Measurements from ENCODE around the gene MST1. TPM values are rescaled to one million over a fixed set of nuclear protein-coding genes. Genes with fewer than 3 reads are reported as not detected.

Gene MST1
- polyA plus RNA-seq, 4 donors = 115 to 197 (median 150) TPM

DNA sequence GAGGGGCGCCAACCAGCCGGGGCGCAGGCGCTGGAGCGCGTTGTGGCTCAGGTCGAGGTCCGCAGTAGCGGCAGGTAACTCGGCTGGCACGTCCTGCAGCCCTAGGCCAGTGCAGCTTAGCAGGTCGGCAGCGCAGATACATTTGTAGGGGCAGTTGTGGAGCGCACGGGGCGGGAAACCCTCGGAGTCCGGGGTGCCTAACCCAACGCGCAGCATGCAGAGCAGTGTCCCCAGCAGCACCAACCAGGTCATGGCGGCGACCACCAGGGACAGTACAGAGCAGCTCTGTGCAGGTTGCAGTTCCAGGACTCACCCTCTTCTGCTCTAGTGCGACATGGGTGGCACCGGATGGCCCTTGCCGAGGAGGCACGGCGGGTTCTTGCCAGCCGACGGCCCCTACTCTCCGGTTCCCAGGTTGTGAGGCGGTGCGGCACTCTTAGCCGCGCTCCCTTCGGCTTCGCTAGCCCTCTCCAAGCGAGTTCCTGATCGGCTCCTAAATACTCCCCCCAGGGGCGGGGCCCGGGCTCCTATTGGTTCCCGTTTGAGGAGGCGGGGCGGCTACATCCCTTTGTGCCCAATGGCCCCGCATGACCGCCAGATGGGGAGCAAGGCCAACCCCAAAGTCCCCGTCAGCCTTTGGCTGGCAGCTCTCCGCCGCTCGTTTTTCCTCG, 30.1 kb upstream of the MST1 start, which contains the start of gene AMIGO3:
Gene AMIGO3, minus strand, starts transcription at position 471 of the 671 bp plus-strand sequence. Its CDS starts 219 bp downstream, at position 252.
- DNase-seq (ENCODE audit: low read depth in 4 of 4, low spot score in 3 of 4) = peak; percentile 81 to 85 (median 83)

DNA sequence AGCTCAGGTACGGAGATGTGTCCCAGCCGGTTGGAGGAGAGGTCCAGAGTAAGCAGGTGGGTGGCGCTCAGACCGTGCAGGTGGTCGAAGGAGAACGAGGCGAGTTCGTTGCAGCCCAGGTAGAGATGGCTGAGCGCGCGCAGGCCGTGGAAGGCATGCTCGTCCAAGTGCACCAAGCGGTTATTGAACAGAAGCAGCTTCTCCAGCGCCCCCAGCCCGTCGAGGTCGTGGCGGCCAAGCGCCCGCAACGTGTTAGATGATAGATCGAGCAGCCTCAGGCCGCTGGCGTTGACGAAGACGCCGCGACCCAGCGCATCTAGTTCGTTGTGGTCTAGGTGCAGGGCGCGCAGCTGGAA, 29.6 kb upstream of the MST1 start:
- peak in 1 of 4 donors; percentile 32 for DNase-seq (ENCODE audit: low read depth in 4 of 4, low spot score in 3 of 4)

DNA sequence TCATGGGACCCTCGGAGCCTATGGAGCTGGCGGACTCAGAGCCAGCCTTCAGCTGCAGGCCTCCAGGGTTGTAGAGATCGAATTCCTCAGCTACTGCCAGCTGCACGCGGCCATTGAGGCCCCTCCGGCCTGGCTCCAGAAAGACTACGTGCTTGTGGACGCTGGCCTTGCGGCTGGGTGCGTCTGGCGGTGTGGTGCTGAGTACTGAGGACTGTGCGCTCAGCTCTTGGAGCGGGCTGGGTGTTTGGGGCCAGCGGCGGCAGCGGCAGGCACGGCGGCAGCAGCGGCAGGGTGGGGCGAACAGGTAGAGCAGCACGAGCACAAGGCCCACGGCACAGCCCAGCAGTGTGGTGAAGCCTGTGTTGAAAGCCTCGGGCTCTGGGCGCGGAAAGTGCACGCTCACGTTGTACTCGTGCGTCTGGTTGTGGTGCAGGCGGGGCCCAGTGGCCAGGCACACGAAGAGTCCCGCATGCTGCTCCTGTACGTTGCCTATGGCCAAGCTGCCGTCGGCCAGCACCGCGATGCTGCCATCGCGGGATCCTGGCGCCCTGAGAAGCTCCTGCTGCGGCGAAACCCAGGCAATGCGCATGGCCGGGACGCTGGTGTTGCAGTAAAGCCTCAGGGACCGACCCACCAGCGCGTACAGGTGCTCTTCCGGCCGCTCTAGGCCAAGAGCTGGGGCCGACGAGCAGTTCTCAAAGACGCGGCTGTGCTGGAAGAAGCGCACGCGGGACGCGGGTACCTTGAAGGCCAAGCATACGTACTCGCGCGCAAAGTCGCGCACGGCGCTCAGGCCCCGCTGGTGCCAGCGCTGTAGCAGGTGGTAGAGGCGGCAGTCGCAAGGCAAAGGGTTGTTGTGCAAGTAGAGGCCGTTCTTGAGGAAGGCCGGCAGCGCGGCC, 28.9 kb upstream of the MST1 start:
- DNase-seq (ENCODE audit: low read depth in 4 of 4, low spot score in 3 of 4) = peak in 1 of 4 donors; percentile 21

DNA sequence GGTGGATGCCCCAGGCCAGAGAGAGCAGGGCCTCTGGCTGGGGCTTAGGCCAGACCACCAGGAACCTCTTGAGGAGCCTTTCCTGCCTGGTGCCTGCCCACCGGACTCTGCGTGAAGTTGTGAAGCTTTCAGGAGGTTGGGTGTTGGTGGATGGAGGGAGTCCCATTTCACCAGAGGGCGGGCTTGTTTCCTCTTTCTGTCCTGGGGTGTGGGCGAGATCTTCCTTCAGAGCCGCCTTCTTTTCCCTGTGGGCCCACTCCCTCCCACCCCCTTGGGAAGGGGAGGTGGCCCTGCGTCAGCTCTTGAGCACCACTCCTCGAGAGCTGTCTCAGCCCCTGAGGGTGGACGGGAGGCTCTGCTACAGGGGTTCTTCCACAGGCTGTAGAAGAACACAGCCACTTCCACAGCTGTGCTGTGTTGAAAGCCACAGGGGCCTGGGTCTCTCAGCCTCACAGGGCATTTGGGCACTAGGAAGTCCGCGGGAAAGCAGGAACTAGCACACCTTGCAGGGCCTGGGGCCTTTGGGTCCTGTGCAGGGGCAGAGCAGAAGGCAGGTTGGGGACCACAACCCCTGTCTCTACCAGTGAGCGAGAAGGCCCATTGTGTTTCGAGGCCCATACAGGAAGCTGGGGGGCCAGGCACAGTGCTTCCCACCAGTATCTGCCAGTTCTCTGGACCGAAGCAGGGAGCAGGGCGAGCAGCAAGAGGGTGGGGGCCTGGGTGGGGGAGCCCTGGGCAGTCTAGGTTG, 28.1 kb upstream of the MST1 start:
- DNase-seq (ENCODE audit: low read depth in 4 of 4, low spot score in 3 of 4) = no peak

DNA sequence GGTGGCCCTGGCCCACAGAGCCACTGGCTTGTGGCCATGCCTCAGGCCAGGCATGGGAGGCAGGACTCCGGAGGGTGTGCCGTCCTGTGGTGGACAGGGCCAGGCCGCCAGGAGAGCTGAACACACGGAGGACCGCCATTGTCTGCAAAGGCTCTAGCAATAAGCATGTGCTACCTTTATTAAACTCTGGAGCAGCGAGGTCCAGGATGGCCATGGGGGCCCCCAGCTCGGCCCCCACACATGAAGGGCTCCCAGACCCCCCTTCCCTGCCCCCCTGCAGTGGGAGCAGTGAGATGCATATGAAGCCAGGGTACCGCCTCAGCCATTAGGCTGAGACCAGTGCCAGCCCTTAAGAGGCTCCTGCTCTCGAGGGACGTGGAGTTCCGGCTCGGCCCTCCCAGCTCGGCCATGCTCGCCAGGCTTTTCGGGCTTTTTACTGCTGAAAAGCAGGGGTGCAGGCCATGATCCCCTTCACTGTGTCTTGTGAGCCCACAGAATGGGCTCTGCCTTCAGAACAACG, 27.5 kb upstream of the MST1 start:
- DNase-seq (ENCODE audit: low read depth in 4 of 4, low spot score in 3 of 4) = no peak

DNA sequence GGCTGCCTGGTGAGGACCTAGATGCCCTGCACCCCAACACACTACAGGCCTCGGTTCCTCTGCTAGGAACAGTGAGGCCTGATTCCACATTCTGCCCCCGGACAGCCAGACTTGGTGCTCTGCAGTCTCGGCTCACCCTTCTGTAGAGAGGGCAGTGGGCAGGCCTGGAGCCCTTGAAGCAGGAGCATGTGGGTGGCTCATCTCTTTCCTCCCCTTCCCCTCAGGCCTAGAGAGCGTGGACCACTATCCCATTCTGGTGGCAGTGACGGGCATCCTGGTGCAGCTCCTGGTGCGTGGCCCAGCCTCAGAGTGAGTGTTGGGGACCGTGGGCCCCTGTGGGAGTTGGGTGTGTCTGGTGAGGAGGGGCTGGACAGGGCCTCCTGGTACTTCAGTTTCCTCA, 26.9 kb upstream of the MST1 start:
- no peak for DNase-seq (ENCODE audit: low read depth in 4 of 4, low spot score in 3 of 4)

DNA sequence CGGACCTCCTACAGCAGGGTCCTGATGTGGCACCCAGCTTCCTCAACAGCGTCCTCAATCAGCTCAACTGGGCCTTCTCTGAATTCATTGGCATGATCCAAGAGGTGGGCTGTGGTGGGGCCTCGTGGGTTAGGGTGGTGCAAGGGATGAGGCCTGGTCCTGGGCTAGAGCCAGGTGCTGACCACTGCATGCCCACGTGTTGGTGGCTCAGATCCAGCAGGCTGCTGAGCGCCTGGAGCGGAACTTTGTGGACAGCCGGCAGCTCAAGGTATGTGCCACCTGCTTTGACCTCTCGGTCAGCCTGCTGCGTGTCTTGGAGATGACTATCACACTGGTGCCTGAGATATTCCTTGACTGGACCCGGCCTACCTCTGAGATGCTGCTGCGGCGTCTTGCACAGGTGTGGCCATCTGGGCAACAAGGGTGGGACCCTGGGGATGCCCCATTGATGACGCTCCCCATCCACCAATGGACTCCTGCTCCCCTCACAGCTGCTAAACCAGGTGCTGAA, 26.4 kb upstream of the MST1 start:
- DNase-seq (ENCODE audit: low read depth in 4 of 4, low spot score in 3 of 4) = no peak

DNA sequence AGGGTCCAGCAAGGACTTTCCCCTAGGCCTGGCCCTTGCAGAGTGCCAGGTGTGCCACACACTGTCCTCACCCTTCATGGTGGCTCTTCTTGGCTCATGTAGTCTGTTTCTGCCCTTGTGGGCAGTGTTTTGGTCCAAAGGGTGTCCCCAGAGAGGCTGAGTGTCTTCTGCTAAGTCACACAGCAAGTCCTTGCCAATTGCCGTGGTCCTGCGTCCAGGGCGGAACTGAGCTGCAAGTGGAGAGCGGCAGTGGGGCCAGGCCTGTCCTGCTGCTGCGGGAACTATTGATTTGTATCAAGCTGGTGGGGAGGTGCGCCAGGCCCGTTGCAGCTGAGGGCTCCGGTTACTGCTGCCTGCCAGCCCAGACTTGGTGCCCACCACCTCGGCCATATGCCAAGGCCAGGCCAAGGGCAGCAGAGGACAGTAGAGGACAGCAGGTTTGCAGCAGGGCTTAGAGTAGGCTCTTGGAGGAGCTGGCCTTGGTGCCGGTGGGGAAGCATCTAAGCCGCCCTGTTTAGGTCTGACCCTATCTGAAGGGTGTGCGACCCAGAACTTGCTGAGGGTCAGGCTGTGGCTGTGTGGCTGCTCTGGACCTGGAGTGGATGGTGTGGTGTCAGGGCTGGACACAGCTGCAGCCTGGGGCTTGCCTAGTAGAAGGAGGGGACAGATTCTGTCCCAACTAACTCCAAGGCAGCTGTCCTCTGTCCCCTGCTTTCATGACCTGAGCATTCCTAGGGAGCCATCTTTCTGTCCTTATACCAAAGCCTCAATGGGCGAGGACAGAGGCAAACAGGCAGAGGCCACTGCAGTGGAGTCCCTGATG, 25.7 kb upstream of the MST1 start:
- DNase-seq (ENCODE audit: low read depth in 4 of 4, low spot score in 3 of 4) = no peak

DNA sequence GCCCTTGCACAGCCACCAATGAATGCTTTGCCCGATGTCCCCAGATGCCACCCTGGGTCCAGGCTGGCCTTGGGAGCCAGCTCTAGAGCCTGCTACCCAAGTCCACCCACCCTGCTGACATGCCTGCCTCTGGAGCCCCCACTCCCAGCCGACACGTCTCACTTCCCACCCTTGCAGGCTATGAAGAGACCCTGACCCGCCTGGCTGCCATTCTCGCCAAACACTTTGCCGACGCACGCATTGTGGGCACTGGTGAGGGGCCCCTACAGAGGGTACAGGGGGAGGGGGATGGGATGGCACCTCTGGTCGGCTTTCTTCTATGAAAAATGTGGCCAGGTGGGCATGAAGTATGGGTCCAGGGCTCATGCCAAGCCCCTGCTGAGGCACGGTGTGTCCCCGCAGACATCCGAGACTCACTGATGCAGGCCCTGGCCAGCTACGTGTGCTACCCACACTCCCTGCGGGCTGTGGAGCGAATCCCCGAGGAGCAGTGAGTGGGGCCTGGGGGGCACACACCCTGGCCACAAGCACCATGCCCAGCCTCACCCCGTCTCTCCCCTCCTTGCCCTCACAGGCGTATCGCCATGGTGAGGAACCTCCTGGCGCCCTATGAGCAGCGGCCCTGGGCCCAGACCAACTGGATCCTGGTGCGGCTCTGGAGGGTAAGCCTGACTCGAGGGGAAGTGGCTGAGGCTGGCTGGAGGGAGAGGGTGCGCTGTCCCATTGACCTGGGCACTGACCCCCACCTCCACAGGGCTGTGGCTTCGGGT, 24.2 kb upstream of the MST1 start:
- DNase-seq (ENCODE audit: low read depth in 4 of 4, low spot score in 3 of 4) = no peak

DNA sequence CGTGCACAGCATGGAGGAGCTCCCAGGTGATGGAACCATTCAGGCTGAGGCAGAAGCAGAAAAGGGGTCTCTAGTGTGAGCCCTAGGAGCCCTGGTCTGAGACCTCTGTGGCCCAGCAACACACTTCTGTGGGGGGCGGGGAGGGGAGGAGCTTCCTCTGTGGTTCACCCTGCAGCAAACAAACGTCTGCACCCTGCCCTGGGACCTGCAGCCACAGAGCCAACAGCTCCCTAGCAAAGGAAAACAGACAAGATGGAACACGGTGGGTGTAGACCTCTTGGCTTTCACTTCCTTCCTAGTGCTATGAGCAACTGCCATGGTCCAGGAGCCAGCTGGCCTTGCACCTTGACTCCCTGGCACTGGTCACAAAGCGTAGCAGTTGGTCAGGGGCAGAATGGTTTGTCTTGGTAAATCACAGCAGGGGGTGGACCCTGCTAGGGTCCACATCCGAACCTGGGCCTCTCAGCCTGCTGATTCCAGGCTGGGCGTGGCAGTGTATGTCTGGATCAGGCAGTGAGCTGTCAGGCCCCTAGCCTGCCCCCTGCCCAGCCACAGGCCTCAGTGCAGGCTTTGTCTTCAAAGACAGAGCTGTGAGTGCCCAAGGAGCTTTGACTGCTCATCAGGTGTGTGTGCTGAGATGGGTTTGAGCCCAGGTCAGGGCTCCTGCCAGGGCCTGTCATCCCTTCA, 23.5 kb upstream of the MST1 start:
- DNase-seq (ENCODE audit: low read depth in 4 of 4, low spot score in 3 of 4) = no peak

DNA sequence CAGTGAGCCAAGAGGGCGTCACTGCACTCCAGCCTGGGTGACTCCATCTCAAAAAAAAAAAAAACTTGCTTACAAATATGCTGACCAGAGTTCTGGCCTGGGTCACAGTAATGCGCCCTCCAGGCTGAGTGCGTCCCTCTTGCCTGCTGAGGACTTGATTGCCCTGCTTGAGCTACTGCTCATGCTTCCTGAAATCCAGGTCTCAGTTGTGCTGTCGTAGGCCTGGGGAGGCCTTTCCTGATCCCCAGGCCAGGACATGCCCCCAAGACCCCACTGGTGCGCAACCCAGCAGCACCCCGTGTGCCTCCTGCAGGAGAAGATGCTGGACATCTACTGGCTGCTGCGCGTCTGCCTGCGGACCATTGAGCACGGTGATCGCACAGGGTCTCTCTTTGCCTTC, 22.9 kb upstream of the MST1 start:
- no peak for DNase-seq (ENCODE audit: low read depth in 4 of 4, low spot score in 3 of 4)

DNA sequence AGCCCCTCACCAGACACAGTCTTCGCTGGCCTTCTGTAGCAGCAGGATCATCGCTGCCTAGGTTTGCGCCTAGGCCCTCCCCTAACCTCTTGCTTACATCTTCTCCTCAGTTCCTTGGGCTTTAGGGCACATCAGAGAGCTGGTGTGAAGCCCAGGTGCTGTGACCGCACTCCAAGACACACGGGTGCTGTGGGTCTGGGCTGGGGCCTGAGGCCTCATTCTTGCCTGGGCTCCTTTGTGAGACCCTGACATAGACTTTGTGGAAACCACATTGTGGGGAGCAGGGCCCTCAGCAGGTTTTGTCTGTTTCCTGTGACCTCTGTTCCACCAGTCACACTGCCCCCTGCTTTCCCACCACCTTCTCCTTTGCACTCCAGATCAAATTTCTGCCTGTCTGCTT, 22.2 kb upstream of the MST1 start:
- no peak for DNase-seq (ENCODE audit: low read depth in 4 of 4, low spot score in 3 of 4)

DNA sequence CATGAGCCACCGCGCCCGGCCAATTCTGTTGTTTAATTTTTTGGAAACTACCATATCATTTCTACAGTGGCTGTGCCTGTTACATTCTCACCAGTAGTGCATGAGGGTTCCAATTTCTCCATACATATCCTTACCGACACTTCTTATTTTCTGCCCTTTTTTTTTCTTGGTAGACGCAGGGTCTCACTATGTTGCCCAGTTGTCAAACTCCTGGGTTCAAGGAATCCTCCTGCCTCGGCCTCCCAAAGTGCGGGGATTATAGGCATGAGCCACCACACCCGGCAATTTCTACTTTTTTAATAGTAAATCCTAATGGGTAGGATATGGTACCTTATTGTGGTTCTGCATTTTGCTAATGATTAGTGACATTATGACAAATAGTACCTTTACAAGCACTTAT, 20.6 kb upstream of the MST1 start:
- no peak for DNase-seq (ENCODE audit: low read depth in 4 of 4, low spot score in 3 of 4)

DNA sequence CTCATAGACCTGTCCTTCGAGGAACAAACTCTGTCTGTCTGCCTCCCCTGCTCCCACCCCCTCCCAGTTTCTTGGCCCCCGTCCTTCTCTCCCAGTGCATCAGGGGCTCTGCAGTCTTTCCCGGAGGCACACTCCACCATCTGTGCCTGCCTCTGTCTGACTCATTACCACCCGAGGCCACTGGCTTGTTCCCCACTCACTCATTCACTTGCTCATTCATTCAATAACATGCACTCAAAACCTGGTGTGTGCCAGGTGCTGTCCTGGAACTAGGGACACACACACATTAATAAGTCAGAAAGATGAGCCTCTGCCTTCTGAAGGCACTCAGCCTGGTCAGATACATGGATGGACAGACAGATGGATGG, 17.8 kb upstream of the MST1 start:
- DNase-seq (ENCODE audit: low read depth in 4 of 4, low spot score in 3 of 4) = no peak

DNA sequence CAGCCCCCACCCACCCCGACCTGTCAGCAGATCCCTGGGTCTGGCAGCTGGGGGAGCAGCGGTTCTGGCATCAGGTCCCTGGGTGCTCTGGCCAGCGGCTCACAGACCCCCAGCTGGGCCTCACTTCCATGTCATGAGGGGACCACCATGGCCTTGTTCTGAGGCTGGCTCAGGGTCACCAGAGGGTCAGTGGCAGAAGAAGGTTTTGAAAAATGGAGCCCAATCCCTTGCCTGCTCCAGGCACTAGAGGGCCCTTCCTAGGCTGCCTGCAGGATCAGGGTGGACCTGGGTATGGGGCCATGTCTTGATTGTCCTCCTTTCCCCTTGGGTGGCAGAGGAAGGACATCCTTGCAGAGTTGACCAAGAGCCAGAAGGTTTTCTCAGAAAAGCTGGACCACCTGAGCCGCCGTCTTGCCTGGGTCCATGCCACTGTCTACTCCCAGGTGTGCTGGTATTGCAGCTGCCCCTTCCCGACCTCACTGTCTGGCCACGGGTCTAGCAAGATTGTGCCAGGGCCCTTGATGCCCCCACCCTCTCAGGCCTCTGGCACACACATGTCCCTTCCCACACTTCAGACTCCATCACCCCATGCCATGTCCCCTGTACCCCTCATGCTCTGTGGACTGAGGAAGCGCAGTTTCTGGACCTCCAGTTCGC, 17.3 kb upstream of the MST1 start:
- no peak for DNase-seq (ENCODE audit: low read depth in 4 of 4, low spot score in 3 of 4)

DNA sequence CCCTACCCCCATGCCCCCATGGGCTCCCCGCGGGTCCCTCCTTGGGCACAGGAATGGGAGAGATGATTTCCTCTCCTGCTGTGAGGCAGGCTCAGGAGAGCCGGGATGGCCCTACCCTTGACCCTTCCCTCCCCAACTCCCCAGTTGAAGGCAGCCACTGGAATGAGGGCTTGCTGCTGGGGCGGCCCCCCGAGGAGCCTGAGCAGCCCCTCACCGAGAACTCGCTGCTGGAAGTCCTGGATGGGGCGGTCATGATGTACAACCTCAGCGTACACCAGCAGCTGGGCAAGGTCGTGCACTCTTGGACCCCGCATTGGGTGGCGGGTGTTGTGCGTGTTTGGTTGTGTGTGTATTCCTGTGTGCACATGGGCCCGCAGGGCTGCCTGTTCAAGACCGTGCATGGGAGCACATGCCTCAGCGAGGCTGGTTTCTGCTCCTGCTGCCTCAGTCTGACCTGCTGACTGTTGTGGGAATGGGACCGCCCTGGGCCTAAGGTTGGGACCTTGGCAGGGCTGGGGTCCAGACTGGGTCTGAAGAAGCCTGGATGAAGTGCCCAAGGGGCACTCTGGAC, 16.2 kb upstream of the MST1 start:
- DNase-seq (ENCODE audit: low read depth in 4 of 4, low spot score in 3 of 4) = no peak

DNA sequence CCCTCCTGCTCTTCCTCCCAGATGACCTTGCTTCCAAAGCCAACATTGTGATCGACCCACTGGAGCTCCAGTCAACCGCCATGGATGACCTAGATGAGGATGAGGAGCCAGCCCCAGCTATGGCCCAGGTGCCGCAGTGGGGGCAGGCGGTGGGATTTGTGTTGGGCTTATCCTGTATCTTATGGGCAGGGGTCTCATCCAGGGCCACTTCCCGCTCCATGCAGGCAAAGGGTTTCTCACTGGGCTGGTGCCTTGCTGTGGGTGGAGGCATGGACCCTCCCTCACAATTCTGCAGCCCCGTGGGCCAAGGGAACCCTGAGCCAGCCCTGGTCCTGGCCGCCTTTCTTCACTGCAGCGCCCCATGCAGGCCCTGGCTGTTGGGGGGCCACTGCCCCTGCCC, 15.4 kb upstream of the MST1 start:
- DNase-seq (ENCODE audit: low read depth in 4 of 4, low spot score in 3 of 4) = no peak

DNA sequence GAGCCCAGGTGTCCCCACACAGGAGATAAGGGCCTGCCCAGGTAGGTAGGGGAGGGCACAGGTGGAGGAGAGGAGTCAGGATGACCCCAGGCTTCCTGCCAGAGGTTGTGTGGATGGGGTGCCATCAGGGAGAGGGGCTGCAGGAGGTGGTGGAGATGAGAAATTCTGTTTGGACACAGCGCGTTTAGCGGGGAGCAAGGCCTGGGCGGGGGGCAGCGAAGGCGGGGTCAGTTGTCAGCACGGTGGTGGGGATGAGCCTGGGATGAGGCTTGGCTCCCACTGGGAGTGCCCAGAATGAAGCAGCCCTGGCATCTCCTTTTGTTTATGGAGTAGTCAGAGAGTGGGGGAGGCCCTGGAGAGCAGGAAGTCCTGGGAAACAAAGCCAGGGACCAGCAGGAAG, 14.7 kb upstream of the MST1 start:
- no peak for DNase-seq (ENCODE audit: low read depth in 4 of 4, low spot score in 3 of 4)

All from right renal pelvis (tissue), 4 donors.